GM12892 (cell line): ENCODE data around the gene STRADB.

ENCODE experiments used
- DNase-seq: peaks from one replicate; pipeline ENCODE4 v3.0.0; 2011; ENCODE audit not compliant: insufficient read length
- FAIRE-seq: peaks from 2 replicates; lab custom pipeline; 2011; peaks lifted over from hg19 to GRCh38; lab: Jason Lieb, UNC
- POLR2A ChIP-seq: IDR thresholded peaks from 2 replicates; pipeline ENCODE4 v1.6.1; 2011; ENCODE audit warnings: low read depth, low read length, control low read depth
- POLR2AphosphoS5 ChIP-seq: IDR thresholded peaks from 2 replicates; pipeline ENCODE4 v1.6.1; 2011; ENCODE audit warnings: low read depth, low read length, control low read depth
- TAF1 ChIP-seq: IDR thresholded peaks from 2 replicates; pipeline ENCODE4 v1.6.1; 2011; ENCODE audit warnings: low read depth, mild to moderate bottlenecking, control low read depth, low read length, borderline replicate concordance

Gene STRADB

GRCh38 chr2:201452058-201452921, 750 bp downstream of the STRADB start:
- DNase-seq: peak; percentile 36
- TF ChIP-seq POLR2AphosphoS5 (no peak), POLR2A (no peak), TAF1 (no peak)
- FAIRE-seq: no peak

DNA sequence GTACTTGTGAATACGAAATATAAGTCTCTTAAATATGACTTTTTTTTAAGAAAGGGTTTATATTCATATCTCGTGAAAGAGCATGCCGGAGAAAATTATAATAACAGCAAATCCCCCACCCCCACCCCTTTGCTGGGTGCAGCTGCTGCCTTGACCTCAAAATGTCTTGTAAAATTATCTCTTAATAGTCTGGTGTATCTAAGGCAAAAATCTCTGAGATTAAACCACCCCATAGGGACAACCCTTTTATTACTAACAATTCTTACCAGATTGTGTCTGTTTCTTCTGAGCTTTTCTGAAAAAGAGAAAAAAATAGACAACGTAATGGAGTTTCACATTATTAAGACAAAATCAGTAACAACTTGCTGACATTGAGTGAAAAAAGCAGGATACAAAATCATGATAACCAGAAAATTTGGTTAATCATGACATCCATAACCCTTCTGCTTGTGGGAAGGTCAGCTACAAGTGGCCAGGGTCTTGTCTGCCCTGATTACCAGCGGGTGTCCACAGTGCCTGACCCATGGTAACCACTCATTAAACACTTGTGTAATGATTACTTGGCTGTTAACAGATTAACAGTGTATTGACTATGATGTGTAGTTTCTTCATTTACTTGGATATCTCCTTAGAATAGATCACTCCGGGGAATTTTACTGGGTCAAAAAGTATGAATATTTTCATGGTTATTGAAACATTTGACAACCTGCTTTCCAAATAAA, 1.5 kb downstream of the STRADB start:
- no peak for FAIRE-seq
- no peak for DNase-seq
- TF ChIP-seq POLR2A (no peak), POLR2AphosphoS5 (no peak), TAF1 (no peak)

- DNase-seq (no peak), FAIRE-seq (no peak)
- TF ChIP-seq TAF1 (no peak), POLR2AphosphoS5 (no peak), POLR2A (no peak)
These were observed 6.8 kb downstream of the STRADB start for GRCh38 chr2:201458381-201458780.

GRCh38 chr2:201460532-201460931, 9.0 kb downstream of the STRADB start:
- FAIRE-seq: no peak
- no peak for DNase-seq
- TF ChIP-seq TAF1 (no peak), POLR2A (no peak), POLR2AphosphoS5 (no peak)

DNA sequence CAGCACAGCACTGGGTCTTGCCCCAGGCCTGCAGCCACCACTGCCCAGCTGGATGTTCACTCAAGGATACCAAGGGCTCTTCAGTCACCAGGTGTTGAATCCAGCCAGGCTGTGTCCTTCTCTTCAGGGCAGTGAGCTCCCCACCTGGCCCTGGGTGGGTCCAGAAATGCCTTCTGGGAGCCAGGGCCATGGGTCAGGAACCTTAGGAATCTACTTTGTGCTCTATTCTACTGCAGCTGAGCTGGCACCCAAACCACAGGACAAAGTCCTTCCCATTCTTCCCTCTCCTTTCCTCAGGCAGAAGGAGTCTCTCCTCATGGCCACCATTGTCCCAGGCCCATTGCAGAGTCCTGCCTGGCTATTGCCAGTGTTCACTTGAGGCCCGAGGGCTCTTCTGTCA, 13.0 kb downstream of the STRADB start:
- no peak for FAIRE-seq
- DNase-seq: no peak
- no peak for TF ChIP-seq TAF1
- no peak for TF ChIP-seq POLR2A
- TF ChIP-seq POLR2AphosphoS5: no peak

DNA sequence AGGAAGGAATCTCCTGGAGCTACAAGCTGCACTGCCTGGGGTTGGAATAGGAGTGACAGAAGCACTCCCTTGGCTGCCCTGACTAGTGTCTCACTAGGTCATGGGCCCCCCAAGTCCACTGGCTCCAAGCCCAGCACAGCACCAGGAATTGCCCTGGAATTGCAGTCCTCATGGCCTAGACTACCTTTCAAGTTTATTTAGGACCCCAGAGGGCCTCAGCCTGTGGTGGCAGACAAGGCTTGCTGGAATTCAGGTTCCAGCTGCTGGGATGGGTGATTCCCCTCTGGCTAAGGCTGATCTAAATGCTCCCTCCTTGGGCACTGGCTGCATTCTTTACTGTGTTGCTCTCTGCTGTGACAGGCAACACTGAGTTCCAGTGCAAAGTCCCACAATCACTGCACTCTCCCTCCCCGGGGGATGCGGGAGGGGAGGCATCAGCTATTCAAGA, 14.0 kb downstream of the STRADB start:
- TF ChIP-seq POLR2AphosphoS5: no peak
- TF ChIP-seq TAF1: no peak
- no peak for TF ChIP-seq POLR2A
- FAIRE-seq (no peak), DNase-seq (no peak)

DNA sequence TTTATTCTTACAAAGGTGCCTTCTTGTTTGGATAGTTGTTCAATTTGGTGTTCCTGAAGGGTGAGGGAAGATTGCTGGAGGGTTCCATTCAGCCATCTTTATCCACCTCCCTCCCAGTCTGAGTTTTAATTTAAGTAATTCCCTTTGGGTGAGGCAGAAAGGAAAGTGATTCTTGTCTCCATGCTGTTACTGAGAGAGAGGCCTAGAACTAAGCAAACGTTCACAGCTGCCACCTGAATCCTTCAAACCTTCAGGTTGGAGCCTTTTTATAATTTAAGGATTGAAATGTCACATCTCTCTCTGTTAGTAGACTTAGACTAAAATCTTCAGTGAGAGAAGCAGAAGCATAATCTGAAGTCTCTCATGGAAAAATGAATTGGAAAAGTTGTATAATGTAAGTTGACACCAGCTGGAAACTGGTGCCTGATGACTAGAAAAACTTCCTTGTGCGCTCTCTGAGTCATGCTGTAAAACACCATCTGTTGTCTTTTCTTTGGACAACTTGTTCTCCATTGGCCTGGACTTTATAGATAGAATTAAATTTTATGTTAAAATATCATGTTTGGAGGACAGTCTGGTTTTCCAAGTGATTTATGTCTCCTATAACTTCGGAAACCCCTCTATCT, 14.6 kb downstream of the STRADB start:
- DNase-seq (no peak), FAIRE-seq (no peak)

GRCh38 chr2:201467666-201468065, 16.1 kb downstream of the STRADB start:
- FAIRE-seq (no peak), DNase-seq (no peak)
- TF ChIP-seq POLR2A (no peak), POLR2AphosphoS5 (no peak), TAF1 (no peak)

More for the DNA sequence above, 14.6 kb downstream of the STRADB start:
- TF ChIP-seq POLR2A (no peak), POLR2AphosphoS5 (no peak), TAF1 (no peak)

- DNase-seq (no peak), FAIRE-seq (no peak)
- no peak for TF ChIP-seq TAF1
- no peak for TF ChIP-seq POLR2AphosphoS5
- no peak for TF ChIP-seq POLR2A
These were observed 19.5 kb downstream of the STRADB start for GRCh38 chr2:201470821-201471731.

DNA sequence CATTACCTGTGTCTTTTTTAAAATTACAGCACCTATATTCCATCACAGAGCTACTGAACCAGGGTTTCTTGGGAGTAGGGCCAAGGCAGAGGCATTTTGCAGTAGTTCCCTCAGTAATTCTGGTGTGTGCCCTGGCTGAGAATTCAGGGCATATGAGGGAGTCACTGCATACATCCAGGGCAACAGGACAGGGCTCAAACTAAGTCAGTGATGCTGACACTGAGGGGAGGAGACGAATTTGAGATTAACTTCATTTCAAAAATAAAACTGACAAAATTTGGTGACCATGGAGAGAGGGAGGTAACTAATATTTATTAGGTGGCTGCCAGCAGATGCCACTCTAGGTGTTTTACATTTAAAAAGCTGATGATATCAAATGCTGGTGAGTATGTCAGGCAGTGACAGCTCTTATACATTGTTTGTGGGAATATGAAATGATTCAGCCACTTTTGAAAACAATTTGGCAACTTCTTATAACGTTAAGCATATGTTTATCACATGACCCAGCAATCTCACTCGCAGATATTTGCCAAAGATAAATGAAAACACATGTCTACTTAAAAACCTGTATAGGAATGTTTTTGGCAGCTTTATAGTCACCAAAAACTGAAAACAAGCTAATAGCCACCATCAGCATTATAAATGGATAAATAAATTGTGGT, 20.3 kb downstream of the STRADB start:
- FAIRE-seq: no peak
- no peak for TF ChIP-seq TAF1
- no peak for TF ChIP-seq POLR2AphosphoS5
- no peak for TF ChIP-seq POLR2A
- no peak for DNase-seq
